GM18507 (cell line): ENCODE measurements around the gene CCDC34.

ENCODE experiments used
- DNase-seq: peaks from one replicate; pipeline ENCODE4 v3.0.0; 2011; ENCODE audit warnings: low read depth; ENCODE audit not compliant: insufficient read length; ENCODE audit errors: extremely low spot score
- FAIRE-seq: peaks from 2 replicates; lab custom pipeline; 2011; peaks lifted over from hg19 to GRCh38; lab: Jason Lieb, UNC

Gene CCDC34

DNA sequence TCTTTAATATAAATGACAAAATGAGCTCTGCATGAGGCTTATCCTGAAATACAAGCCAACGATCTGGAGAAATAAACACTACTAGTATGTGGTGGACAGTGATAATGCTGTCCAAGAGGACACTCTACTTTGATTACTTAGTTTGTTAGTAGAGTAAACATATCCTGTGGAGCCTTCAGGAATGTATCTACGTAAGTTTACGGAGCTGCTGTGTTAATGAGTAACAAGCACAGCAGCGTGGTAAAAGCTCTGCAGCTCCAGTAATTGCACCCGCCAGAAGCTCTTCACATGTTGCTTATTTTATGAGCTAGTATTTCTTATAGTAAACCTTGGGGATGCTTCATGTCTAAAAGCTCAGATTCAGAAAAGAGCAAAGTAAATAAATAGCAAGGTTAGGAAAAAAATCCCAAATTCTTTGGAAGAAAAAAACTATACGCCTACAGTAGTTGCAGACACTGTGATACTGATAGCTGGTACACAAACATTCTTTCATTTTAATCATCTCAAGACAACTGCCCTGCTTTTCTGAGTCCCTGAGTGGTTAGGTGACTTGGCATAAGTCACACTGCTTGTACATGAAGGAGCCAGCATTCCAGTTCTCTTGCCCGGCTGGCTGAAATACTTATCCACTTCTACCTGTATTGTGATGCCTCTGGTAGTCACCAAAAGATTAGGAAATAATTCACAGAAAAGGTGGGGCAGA, 32.7 kb upstream of the CCDC34 start:
- DNase-seq (no peak), FAIRE-seq (no peak)

DNA sequence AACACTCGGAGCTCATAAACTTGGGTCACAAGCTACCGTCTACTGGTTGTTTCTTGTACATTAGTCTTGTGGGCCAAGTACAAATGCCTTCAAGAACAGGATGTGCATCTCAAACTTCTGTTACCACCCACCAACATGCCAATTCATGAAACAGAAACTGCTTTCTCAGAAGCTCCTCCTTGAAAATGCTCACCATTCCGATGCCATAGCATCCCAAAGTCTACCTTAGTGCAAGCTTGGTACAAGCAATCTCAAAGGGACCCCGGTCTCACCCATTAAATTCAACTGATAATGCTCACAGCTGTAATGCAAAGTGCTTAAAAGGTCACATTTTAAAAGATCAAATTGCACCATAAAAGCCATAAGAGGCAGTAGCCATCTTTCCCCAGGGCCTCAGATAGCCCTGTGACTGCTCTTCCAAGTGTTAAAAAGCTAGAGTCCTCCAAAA, 31.8 kb upstream of the CCDC34 start:
- DNase-seq (no peak), FAIRE-seq (no peak)

GRCh38 chr11:27392278-27393114, 29.5 kb upstream of the CCDC34 start:
- FAIRE-seq (no peak), DNase-seq (no peak)

GRCh38 chr11:27391331-27392015, 28.5 kb upstream of the CCDC34 start:
- no peak for DNase-seq

GRCh38 chr11:27390318-27391295, 27.6 kb upstream of the CCDC34 start:
- FAIRE-seq (no peak), DNase-seq (no peak)

More at GRCh38 chr11:27391331-27392015, 28.5 kb upstream of the CCDC34 start:
- no peak for FAIRE-seq

DNA sequence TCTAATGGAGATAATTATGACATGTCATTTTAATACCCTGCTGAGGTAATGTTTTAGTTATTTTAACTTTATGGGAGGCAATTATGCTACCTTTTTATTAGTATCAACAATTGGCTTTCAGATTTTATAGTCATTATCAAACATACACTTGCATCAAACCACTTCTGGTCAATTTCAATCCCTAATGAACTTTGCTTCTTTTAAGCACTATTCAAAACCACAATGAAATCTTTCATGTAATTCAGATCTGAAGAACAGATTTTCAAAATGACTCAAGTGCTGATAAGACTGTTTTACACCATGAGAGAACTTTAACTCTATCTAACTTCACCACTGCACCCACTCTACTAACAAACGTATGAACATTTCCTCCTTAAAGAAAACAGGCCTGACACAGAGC, 25.9 kb upstream of the CCDC34 start:
- no peak for FAIRE-seq
- DNase-seq: no peak

DNA sequence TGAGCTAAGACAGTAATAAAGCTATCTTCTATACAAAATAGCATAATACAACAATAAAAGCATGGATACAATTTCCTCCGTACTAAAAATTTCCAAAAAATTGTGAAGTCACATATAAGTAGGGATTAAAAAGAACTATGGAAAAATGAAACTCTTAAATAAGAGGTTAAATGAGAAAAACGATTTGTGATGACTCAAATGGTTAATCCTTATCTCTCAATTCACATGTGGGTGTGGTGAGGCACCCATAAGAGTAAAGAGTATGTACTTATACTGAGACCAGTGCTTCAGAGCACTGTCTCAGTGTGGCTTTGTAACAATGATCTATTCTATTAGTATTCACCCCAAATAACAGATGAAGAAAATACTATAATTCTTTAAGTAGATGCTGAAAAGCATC, 25.0 kb upstream of the CCDC34 start:
- no peak for DNase-seq
- FAIRE-seq: no peak

GRCh38 chr11:27387362-27387761, 24.3 kb upstream of the CCDC34 start:
- DNase-seq (no peak), FAIRE-seq (no peak)

- DNase-seq (no peak), FAIRE-seq (no peak)
Measured at GRCh38 chr11:27386181-27386845, 23.3 kb upstream of the CCDC34 start.

DNA sequence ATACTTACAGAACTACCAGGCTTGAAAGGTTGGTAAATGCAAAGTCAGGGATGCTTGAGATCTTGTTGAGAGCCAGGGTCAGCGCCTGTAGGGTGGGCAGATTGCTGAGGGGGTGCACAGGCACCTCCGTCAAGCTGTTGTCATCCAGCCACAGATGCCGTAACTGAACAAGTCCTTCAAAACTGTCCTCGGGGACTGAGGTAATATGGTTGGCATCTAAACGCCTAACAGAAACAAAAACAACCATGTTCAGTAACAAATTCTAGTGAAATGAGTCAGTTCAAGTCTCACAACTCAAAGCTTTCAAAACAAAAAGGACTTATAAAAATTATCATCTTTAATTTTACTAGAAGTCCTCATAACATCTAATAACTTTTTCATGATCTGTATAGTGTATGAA, 22.2 kb upstream of the CCDC34 start:
- FAIRE-seq: no peak

GRCh38 chr11:27384227-27384626, 21.2 kb upstream of the CCDC34 start:
- FAIRE-seq (no peak), DNase-seq (no peak)

More for the DNA sequence above, 22.2 kb upstream of the CCDC34 start:
- no peak for DNase-seq

- FAIRE-seq (no peak), DNase-seq (no peak)
Measured at GRCh38 chr11:27383645-27384044, 20.6 kb upstream of the CCDC34 start.

DNA sequence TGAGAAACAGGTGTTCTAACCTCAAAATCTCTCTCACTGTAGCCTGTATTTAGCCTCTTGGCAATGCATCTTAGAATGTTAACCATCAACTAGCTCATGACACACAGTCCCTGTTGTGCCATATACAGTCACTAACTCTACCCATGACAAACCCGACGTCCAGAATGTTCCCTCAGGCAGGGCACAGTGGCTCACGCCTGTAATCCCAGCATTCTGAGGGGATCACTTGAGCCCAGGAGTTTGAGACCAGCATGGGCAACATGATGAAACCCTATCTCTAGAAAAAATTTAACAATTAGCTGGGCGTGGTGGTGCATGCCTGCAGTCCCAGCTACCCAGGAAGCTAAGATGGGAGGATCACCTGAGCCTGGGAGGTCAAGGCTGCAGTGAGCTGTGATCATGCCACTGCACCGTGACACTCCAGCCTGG, 18.2 kb upstream of the CCDC34 start:
- FAIRE-seq (peak; percentile 35), DNase-seq (no peak)

GRCh38 chr11:27380771-27381170, 17.8 kb upstream of the CCDC34 start:
- no peak for FAIRE-seq
- DNase-seq: no peak

GRCh38 chr11:27379449-27379848, 16.4 kb upstream of the CCDC34 start:
- FAIRE-seq: no peak
- DNase-seq: no peak

DNA sequence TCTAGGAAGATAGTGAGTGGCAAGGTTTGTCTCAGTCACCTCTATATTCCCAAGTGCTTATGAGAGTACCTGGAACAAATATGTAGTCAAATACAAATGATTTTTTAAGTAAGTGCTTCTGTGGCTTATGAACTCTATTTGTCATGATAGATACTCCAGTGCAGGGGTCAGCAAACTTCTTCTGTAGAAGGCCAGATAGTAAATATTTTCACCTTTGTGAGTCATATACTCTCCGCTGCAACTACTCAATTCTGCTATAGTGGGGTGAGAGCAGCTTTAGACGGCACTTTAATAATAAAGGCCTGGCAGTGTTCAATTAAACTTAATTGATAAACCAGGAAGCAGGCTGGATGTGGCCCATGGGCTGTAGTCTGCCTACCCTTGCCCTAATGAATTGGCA, 12.4 kb upstream of the CCDC34 start:
- FAIRE-seq: no peak
- DNase-seq: no peak

- DNase-seq (no peak), FAIRE-seq (no peak)
Measured at GRCh38 chr11:27373856-27374602, 11.0 kb upstream of the CCDC34 start.

DNA sequence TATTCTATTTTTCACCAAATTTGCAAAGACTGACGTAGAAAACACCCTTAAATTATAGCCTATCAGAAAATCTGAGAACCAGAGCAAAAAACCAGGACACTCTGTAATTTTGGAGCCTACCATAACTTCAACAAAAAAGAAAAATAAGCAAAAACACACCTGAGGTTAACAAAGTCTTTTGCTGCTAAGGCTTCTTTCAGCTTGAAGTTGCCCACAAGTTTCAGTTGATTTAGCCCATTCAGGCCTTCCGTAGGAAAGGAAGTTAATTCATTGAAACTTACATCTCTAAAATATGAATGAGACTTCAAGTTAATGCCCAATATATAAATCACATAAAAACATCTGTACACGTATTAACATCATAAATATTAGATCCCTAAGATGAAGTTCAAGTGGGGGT, 10.4 kb upstream of the CCDC34 start:
- DNase-seq (no peak), FAIRE-seq (no peak)
